Muscle of leg (tissue), 11 donors: Measurements from ENCODE around the gene KCNH1. TPM values are rescaled to one million over a fixed set of nuclear protein-coding genes. Genes with fewer than 3 reads are reported as not detected.

Source experiments
- DNase-seq: peaks from one replicate; pipeline ENCODE4 v3.0.0; 2013
- H3K27ac ChIP-seq: one replicate; pipeline ENCODE4 v1.5.1; 2013; ENCODE audit warnings: mild to moderate bottlenecking, low read length, control low read depth
- H3K27me3 ChIP-seq: one replicate; pipeline ENCODE4 v1.6.1; 2013; ENCODE audit warnings: low read length; ENCODE audit not compliant: control insufficient read depth, insufficient read depth
- H3K36me3 ChIP-seq: one replicate; pipeline ENCODE4 v1.6.1; 2013; ENCODE audit warnings: low read length; ENCODE audit not compliant: control insufficient read depth, insufficient read depth
- H3K4me1 ChIP-seq: one replicate; pipeline ENCODE4 v1.6.1; 2013; ENCODE audit warnings: low read length; ENCODE audit not compliant: control insufficient read depth, insufficient read depth
- H3K4me3 ChIP-seq: one replicate; pipeline ENCODE4 v1.5.1; 2013; ENCODE audit warnings: low read length, control low read depth
- H3K9me3 ChIP-seq: replicated peaks from 2 replicates; pipeline ENCODE4 v1.6.1; 2013; ENCODE audit warnings: low read depth, low read length; ENCODE audit not compliant: control insufficient read depth
- WGBS: methylation state at CpG from one replicate; pipeline ENCODE4 v1.1.5; 2013; ENCODE audit warnings: missing lambda C conversion rate; ENCODE audit not compliant: insufficient coverage; 5-methylcytosine and 5-hydroxymethylcytosine counted together
- polyA plus RNA-seq, 8 donors: library from polyadenylated mRNA; unstranded; fragments of 120-200 nt; gene quantifications; one replicate each; pipeline versions ENCODE4 v1.2.1 to v1.2.3, GENCODE V29; 2013; ENCODE audit warnings: inconsistent platforms in 1 of 8, low replicate concordance in 1 of 8; ENCODE audit not compliant: insufficient read length in 8 of 8, insufficient read depth in 1 of 8
- total RNA-seq: library from RNA; stranded (reverse); fragments of 120-200 nt; gene quantifications from one replicate; pipeline ENCODE4 v1.2.4, GENCODE V29; 2013

KCNH1 gene
- total and polyA plus RNA-seq, 9 donors = 0.19 to 0.51 (median 0.28) TPM

DNA sequence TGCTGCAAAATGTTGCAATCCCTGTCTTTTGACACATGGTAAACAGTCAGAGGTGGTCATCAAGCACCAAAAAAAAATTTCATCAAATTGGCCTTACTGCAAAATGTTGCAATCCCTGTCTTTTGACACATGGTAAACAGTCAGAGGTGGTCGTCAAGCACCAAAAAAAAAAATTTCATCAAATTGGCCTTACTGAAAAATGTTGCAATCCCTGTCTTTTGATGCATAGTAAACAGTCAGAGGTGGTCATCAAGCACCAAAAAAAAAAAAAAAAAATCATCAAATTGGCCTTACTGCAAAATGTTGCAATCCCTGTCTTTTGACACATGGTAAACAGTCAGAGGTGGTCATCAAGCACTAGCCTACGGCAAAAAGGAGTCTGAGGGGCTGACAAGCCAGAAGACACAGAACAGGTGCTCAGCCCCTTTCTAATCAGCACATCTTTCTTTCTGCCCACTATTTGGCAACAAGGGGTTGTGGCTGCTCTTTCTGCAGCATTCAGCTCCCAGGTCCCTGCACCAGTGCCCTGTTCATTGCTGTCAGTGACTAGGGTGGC lies 223.8 kb downstream of the KCNH1 start:
- H3K9me3 ChIP-seq = no peaks in the 10 kb centered on the region
- 44% methylated on average over 1 of the region's 2 CpGs for WGBS
- no peak overlapping the region for H3K4me3 ChIP-seq
- H3K4me1 ChIP-seq = peaks cover 12% of the 10 kb centered on the region
- no peaks in the 10 kb centered on the region for H3K36me3 ChIP-seq
- H3K27me3 ChIP-seq = no peaks in the 10 kb centered on the region
- DNase-seq = no peak
- H3K27ac ChIP-seq = no peak overlapping the region

DNA sequence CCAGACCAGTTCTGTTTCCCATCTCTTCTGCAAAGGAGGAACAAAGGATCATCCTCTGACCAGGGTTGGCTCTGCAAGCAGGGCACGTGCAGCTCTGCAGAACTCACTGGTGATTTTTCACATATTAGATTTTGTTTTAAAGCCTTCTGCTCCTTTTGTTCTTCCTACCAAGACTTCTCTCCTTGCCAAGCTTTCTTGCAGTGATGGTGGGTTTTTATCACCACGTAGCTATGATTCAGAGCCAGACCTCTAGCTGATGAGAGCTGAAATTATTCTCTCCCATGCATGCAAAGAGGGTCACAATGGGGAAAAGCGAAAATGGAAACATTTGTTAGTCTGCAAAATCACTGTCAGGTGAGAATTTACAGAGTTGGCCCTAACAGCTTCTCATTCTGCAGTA lies 225.2 kb downstream of the KCNH1 start:
- no peaks in the 10 kb centered on the region for H3K9me3 ChIP-seq
- peaks cover 12% of the 10 kb centered on the region for H3K4me1 ChIP-seq
- WGBS = no CpG with 5 or more reads among the region's 3 CpGs

DNA sequence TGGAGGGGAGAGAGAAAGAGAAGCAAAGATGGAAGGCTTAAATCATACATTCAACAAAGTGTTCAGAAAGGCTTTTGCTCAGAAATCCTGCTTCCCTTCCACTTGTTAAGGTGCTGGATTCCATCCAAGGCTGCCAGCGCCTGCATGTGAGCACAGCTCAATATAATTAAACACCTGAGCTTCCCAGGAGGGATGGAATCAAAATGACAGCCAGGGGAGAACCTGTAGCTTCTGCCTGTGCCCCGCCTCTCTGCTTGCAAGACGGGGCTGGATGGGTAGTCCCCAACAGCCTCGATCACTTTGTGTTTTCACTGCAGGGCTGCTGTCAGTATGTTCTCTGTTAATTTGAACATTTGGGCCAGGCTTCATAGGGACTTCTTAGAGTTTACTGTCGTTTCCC lies 225.7 kb downstream of the KCNH1 start:
- Histone ChIP-seq H3K27ac (no peak overlapping the region), H3K4me3 (no peak overlapping the region), H3K27me3 (no peaks in the 10 kb centered on the region), H3K9me3 (no peaks in the 10 kb centered on the region), H3K4me1 (peaks cover 12% of the 10 kb centered on the region), H3K36me3 (no peaks in the 10 kb centered on the region)
- 86% methylated on average over 1 of the region's 5 CpGs for WGBS
- no peak for DNase-seq

More for the DNA sequence above, 225.2 kb downstream of the KCNH1 start:
- no peaks in the 10 kb centered on the region for H3K36me3 ChIP-seq
- H3K27me3 ChIP-seq = no peaks in the 10 kb centered on the region
- no peak overlapping the region for H3K4me3 ChIP-seq
- no peak overlapping the region for H3K27ac ChIP-seq
- no peak for DNase-seq

DNA sequence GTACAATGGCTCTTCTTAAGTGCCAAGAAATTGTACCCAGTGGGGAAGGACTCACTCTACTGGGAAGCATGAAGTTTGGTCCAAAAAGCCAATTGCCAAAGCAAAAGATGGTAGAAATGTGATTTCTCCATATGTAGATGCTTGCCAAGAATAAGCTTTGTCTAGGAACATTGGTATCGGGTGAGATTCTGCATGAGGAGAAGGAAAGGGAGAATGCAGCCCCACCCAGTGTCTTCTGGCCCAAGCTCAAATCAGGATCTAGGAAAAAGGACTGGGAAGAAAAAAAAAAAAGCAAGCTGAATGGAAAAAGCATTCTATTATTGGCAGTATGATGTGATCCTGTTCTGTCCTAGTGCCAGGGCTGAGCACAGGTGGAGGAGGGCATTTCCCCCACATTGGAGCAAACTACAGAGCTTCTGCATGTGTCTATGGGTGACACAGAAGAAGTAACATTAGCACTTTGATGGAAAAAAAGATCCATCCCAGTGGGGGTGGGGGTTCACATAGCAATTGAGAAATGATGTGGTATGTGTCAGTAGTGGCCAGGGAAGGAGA lies 226.6 kb downstream of the KCNH1 start:
- H3K4me3 ChIP-seq = no peak overlapping the region
- H3K36me3 ChIP-seq = no peaks in the 10 kb centered on the region
- peaks cover 12% of the 10 kb centered on the region for H3K4me1 ChIP-seq
- WGBS = 71% methylated on average over 1 of the region's 1 CpG
- peak; percentile 6 for DNase-seq
- no peaks in the 10 kb centered on the region for H3K9me3 ChIP-seq
- H3K27ac ChIP-seq = no peak overlapping the region
- H3K27me3 ChIP-seq = no peaks in the 10 kb centered on the region

DNA sequence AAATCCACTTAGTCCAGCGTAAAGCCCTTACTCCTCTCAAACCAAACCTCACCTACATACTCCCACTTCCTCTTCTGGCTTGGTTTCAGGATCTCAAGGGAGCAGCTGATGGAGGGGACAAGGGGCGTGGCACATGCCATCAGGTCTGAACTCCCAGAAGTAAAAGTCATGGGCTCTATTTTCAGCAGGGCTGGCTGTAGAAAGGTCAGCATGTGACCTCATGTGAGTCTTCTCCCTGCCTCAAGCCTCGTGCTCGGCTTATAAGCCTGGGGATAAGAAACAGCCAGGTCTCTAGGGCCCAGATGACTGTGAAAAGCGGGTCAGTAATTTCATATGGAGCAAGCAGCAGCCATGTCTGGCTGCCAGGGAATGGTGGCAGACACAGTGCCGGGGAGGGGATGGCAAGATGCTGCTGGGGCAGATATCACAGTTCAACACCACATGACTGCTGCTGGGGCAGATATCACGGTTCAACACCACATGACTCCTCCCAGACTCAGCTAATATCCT lies 227.9 kb downstream of the KCNH1 start:
- peak; percentile 50 for DNase-seq
- no peaks in the 10 kb centered on the region for H3K27me3 ChIP-seq
- no peak overlapping the region for H3K27ac ChIP-seq
- no peak overlapping the region for H3K4me3 ChIP-seq
- H3K36me3 ChIP-seq = no peaks in the 10 kb centered on the region
- H3K4me1 ChIP-seq = peaks cover 12% of the 10 kb centered on the region
- WGBS = 39% methylated on average over 6 of the region's 7 CpGs
- no peaks in the 10 kb centered on the region for H3K9me3 ChIP-seq

DNA sequence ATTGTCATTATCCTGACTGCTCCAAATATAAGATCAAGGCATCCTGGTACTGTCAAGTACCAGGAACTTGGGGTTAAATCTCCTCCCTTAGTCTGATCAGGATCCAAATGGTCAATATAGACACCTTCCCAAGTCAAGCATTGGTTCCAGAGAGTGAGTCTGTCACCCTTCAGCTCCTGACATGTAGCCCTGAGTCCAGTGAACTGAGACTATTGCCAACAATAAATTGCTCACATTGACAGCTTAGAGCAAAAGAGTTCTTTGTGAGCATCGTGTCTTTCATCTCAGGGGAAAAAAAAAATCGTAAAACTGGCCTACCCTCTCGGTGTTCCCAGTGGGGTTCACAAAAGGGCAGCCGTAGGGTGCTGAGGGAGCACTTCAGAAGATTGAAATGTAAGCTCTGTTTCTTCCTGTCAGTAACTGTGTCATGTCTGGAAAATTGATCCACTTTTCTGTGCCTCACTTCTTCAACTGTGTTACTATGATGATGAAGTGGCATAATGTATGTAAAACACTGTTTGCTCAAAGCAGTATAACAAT lies 228.5 kb downstream of the KCNH1 start:
- 23% methylated on average over 4 of the region's 4 CpGs for WGBS
- DNase-seq = no peak
- no peaks in the 10 kb centered on the region for H3K9me3 ChIP-seq
- H3K4me1 ChIP-seq = peaks cover 12% of the 10 kb centered on the region
- no peaks in the 10 kb centered on the region for H3K27me3 ChIP-seq
- no peaks in the 10 kb centered on the region for H3K36me3 ChIP-seq
- H3K4me3 ChIP-seq = no peak overlapping the region
- no peak overlapping the region for H3K27ac ChIP-seq

DNA sequence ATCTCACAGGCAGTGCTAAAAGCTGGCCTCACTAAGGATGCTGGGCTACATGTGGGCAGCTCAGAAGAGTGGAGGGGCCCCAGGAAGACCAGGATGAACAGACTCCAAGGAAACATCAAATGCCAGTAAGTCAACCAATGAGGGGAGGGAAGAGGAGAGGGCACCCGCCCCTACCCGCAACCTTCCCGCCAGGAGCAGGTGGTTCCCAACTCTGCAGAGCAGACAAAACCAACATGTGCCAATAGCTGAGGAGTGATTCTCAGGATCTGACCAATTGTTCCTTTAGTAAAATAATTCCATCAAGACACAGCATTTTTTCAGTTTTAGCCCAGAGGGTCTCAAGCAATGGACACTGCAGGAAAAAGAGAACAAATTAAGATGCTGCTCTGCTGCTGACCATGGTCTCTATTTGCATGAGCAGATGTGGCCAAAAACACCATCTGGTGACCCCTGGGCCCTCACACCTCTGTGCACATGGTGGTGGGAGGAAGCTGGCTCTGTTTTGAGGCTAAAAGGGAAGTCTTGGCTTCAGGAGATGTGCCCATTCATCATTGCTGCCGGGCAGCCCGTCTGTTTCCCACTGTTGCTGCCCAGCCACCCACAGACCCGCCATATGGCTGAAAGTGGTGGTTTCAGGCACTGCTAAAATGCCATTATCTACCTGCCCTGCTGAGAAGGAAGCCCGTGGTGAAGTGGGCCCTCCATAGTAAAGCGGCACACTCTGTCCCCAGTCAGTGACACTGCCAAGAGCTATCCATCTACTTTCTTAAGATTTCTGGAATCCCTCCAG lies 231.8 kb downstream of the KCNH1 start:
- no peaks in the 10 kb centered on the region for H3K9me3 ChIP-seq
- DNase-seq = no peak
- H3K27ac ChIP-seq = no peak overlapping the region
- H3K36me3 ChIP-seq = no peaks in the 10 kb centered on the region
- peaks cover 8% of the 10 kb centered on the region for H3K4me1 ChIP-seq
- H3K4me3 ChIP-seq = no peak overlapping the region
- H3K27me3 ChIP-seq = no peaks in the 10 kb centered on the region
- WGBS = 50% methylated on average over 4 of the region's 8 CpGs

DNA sequence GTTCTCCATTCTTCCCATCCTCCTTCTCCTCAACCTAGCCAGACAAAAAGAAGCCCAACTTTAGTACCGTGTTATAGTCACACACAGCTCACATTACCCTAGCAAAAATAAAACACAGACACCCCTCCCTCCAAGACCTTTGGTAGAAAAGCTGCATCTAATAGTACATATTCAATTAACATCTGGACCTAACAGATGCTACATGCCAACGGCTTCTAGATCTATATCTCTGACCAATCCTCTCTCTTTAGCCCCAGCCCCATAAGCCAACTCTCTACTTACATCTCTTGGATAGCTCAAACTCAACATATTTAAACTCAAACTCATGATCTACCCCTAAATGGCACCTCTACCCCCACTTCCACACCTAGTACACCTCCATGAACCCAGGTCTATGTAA lies 233.1 kb downstream of the KCNH1 start:
- 63% methylated on average over 2 of the region's 2 CpGs for WGBS
- H3K27me3 ChIP-seq = no peaks in the 10 kb centered on the region
- DNase-seq = no peak
- no peaks in the 10 kb centered on the region for H3K9me3 ChIP-seq
- no peak overlapping the region for H3K4me3 ChIP-seq
- peaks cover under 1% of the 10 kb centered on the region for H3K4me1 ChIP-seq
- H3K36me3 ChIP-seq = no peaks in the 10 kb centered on the region
- H3K27ac ChIP-seq = no peak overlapping the region

DNA sequence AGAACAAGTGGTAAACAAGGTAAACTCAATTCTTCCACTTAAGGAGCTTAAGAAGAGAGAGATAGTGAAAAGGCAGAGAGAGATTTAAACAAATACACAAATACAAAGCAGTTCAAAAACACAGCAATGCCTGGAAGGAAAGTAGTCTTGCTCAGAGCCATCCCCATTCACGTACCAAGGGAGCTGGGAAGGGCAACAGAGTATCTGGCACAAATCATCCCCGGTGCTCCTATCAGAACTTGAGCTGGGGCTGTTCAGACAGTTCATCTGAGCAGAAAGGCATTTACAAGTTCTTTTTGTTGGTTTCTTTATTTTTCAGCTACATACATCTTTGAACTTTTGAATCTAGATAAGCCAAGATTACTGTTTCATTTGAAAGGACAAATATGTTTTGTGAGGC lies 233.9 kb downstream of the KCNH1 start:
- no peak for DNase-seq
- Histone ChIP-seq H3K36me3 (no peaks in the 10 kb centered on the region), H3K9me3 (no peaks in the 10 kb centered on the region), H3K4me1 (no peaks in the 10 kb centered on the region), H3K4me3 (no peak overlapping the region), H3K27me3 (no peaks in the 10 kb centered on the region), H3K27ac (no peak overlapping the region)
- 70% methylated on average over 2 of the region's 2 CpGs for WGBS

DNA sequence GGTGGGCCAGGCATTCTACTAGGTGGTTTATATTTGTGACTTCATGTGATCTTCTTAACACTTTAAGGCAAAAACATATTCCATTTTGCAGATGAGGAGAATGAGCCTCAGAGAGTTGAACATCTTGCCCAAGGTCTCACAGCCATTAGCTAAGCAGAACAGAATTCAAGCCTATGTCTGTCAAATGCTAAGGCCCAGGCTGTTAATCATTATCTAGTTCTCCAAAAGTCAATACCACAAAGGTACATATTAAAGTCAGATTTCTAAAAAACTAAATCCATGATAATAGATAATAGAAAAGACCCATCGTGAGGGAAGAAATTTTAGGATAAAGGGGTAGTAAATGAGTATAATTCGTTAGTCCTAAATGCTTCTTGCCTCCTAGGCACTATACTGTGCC lies 234.3 kb downstream of the KCNH1 start:
- no peak for DNase-seq
- Histone ChIP-seq H3K36me3 (no peaks in the 10 kb centered on the region), H3K4me3 (no peak overlapping the region), H3K27ac (no peak overlapping the region), H3K4me1 (no peaks in the 10 kb centered on the region), H3K27me3 (no peaks in the 10 kb centered on the region), H3K9me3 (no peaks in the 10 kb centered on the region)
- WGBS = no CpG with 5 or more reads among the region's 2 CpGs
